Measurements from ENCODE around the gene ADCY9. TPM values are rescaled to one million over a fixed set of nuclear protein-coding genes. Genes with fewer than 3 reads are reported as not detected.

ADCY9 gene
- total RNA-seq, 2 donors from 2014 or later, result 1.2 to 3.3 TPM

- H3K9ac ChIP-seq (ENCODE audit: extremely low read depth, low read length, poor library complexity, severe bottlenecking), result no peak overlapping the region
- Mint-ChIP-seq H3K27ac (no peak overlapping the region), H3K36me3 (ENCODE audit: low read depth) (no peaks in the 10 kb centered on the region), H3K4me1 (peaks cover 9% of the 10 kb centered on the region), H3K4me3 (no peak overlapping the region), H3K27me3 (ENCODE audit: insufficient read depth) (no peaks in the 10 kb centered on the region), H3K9me3 (no peaks in the 10 kb centered on the region)
- no peak overlapping the region for H3K4me3 ChIP-seq (ENCODE audit: low read length)
- no peaks in the 10 kb centered on the region for H3K36me3 ChIP-seq (ENCODE audit: control insufficient read depth, insufficient read depth, low read length)
- no peaks in the 10 kb centered on the region for H3K27me3 ChIP-seq (ENCODE audit: control insufficient read depth, insufficient read depth, low read length, poor library complexity, severe bottlenecking)
- no peak overlapping the region for H3K27ac ChIP-seq (ENCODE audit: low read depth, low read length)
- no peaks in the 10 kb centered on the region for H3K9me3 ChIP-seq (ENCODE audit: control insufficient read depth, low read length)
- no peak for TF ChIP-seq CTCF (conservative IDR thresholded peaks at IDR 0.05)
- DNase-seq, result no peak
- WGBS, 2 experiments (ENCODE audit: insufficient coverage in 1 of 2, insufficient read length in 1 of 2), result 87% methylated on average over 11 to 15 of the region's 15 CpGs
- no peaks in the 10 kb centered on the region for H3K4me1 ChIP-seq (ENCODE audit: control insufficient read depth, insufficient read depth, low read length)
These were observed 104.2 kb downstream of the ADCY9 start for GRCh38 chr16:4011940-4012629.

- H3K4me1 Mint-ChIP-seq, result peaks cover 9% of the 10 kb centered on the region
- TF ChIP-seq CTCF (conservative IDR thresholded peaks at IDR 0.05), result no peak
- H3K4me3 Mint-ChIP-seq, result no peak overlapping the region
These were observed 104.9 kb downstream of the ADCY9 start for GRCh38 chr16:4011225-4011939.

DNA sequence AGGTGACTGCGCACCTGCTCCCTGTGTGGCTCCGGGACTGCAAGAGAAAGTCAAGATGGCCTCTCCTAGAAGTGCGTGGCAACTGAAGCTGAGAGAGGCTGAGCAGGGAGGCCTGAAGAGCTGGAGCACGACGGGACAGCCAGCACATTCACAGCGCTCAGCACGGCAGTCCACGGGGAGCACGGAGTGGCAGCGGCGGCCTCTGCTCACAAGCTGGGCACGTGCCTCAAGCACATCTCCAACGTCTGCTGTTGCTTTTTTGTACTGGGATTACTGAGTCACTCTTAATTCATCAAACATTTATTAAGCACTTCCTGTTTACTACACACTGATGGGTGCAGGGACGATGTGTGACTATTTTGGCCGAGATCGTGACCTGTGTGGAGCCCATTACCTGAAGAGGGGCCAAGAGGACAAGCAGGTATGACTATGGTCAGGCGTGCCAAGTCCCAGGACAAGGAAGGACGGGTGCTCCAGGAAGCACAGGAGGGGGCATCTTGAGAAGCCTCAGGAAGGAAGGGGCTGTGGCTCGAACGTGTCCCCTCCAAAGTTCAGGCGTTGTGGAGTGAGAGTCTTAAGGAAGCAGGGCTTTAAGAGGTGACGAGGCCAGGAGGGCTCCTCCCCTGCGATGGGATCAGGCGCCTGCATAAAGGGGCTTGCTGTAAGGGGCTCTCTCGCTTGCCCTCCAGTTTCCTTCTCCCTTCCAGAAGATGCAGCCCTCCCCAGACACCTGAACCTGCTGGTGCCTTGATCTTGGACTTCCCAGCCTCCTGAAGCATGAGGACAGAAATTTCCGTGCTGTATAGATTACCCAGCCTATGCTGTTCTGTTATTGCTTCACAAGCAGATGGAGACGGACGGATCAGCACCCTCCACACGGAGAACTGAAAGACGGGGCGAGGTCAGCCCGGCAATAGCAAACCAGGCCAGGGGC lies 105.8 kb downstream of the ADCY9 start:
- 91% methylated on average over 30 to 32 of the region's 32 CpGs for WGBS, 2 experiments (ENCODE audit: insufficient coverage in 1 of 2, insufficient read length in 1 of 2)

More at GRCh38 chr16:4011225-4011939, 104.9 kb downstream of the ADCY9 start:
- Mint-ChIP-seq H3K36me3 (ENCODE audit: low read depth) (no peaks in the 10 kb centered on the region), H3K27ac (no peak overlapping the region), H3K27me3 (ENCODE audit: insufficient read depth) (no peaks in the 10 kb centered on the region), H3K9me3 (no peaks in the 10 kb centered on the region)
- no peak overlapping the region for H3K9ac ChIP-seq (ENCODE audit: extremely low read depth, low read length, poor library complexity, severe bottlenecking)
- H3K27ac ChIP-seq (ENCODE audit: low read depth, low read length), result no peak overlapping the region
- no peak overlapping the region for H3K4me3 ChIP-seq (ENCODE audit: low read length)
- H3K36me3 ChIP-seq (ENCODE audit: control insufficient read depth, insufficient read depth, low read length), result no peaks in the 10 kb centered on the region
- no peaks in the 10 kb centered on the region for H3K4me1 ChIP-seq (ENCODE audit: control insufficient read depth, insufficient read depth, low read length)
- peak; percentile 77 for DNase-seq
- 76 to 79% methylated on average over 5 to 20 of the region's 20 CpGs for WGBS, 2 experiments (ENCODE audit: insufficient coverage in 1 of 2, insufficient read length in 1 of 2)
- no peaks in the 10 kb centered on the region for H3K27me3 ChIP-seq (ENCODE audit: control insufficient read depth, insufficient read depth, low read length, poor library complexity, severe bottlenecking)
- H3K9me3 ChIP-seq (ENCODE audit: control insufficient read depth, low read length), result no peaks in the 10 kb centered on the region

More for the DNA sequence above, 105.8 kb downstream of the ADCY9 start:
- H3K36me3 Mint-ChIP-seq (ENCODE audit: low read depth), result no peaks in the 10 kb centered on the region
- no peaks in the 10 kb centered on the region for H3K9me3 ChIP-seq (ENCODE audit: control insufficient read depth, low read length)
- H3K4me1 ChIP-seq (ENCODE audit: control insufficient read depth, insufficient read depth, low read length), result no peaks in the 10 kb centered on the region
- H3K27me3 Mint-ChIP-seq (ENCODE audit: insufficient read depth), result no peaks in the 10 kb centered on the region
- H3K27ac Mint-ChIP-seq, result no peak overlapping the region
- TF ChIP-seq CTCF (conservative IDR thresholded peaks at IDR 0.05), result no peak
- no peak overlapping the region for H3K4me3 ChIP-seq (ENCODE audit: low read length)
- no peaks in the 10 kb centered on the region for H3K27me3 ChIP-seq (ENCODE audit: control insufficient read depth, insufficient read depth, low read length, poor library complexity, severe bottlenecking)
- no peak overlapping the region for H3K27ac ChIP-seq (ENCODE audit: low read depth, low read length)
- H3K9me3 Mint-ChIP-seq, result no peaks in the 10 kb centered on the region
- H3K4me3 Mint-ChIP-seq, result no peak overlapping the region
- no peaks in the 10 kb centered on the region for H3K36me3 ChIP-seq (ENCODE audit: control insufficient read depth, insufficient read depth, low read length)
- peaks cover 9% of the 10 kb centered on the region for H3K4me1 Mint-ChIP-seq
- DNase-seq, result no peak
- no peak overlapping the region for H3K9ac ChIP-seq (ENCODE audit: extremely low read depth, low read length, poor library complexity, severe bottlenecking)

Measured in endodermal cell (in vitro differentiated cells).